ENCODE measurements around the gene AVL9.
"Not testable (repeated sequence)": the region's sequence is repeated elsewhere in the genome, so short reads cannot be mapped to it uniquely, and the experiment has no call there.

- not testable (repeated sequence) for TF ChIP-seq POLR2A (IDR thresholded peaks at IDR 0.05); CTCF (IDR thresholded peaks at IDR 0.05 in 8 of 11, conservative IDR thresholded peaks at IDR 0.05 in 3 of 11)
These were observed 105.9 kb downstream of the AVL9 start for GRCh38 chr7:32601196-32601595.
